CD4-positive, alpha-beta T cell treated with Interleukin-15 for 1 hour (primary cell): ENCODE results near the gene GHRL.

Experiments
- DNase-seq: peaks from one replicate; pipeline ENCODE4 v3.0.0-alpha.2; 2020

Gene GHRL, protein sequence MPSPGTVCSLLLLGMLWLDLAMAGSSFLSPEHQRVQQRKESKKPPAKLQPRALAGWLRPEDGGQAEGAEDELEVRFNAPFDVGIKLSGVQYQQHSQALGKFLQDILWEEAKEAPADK

DNA sequence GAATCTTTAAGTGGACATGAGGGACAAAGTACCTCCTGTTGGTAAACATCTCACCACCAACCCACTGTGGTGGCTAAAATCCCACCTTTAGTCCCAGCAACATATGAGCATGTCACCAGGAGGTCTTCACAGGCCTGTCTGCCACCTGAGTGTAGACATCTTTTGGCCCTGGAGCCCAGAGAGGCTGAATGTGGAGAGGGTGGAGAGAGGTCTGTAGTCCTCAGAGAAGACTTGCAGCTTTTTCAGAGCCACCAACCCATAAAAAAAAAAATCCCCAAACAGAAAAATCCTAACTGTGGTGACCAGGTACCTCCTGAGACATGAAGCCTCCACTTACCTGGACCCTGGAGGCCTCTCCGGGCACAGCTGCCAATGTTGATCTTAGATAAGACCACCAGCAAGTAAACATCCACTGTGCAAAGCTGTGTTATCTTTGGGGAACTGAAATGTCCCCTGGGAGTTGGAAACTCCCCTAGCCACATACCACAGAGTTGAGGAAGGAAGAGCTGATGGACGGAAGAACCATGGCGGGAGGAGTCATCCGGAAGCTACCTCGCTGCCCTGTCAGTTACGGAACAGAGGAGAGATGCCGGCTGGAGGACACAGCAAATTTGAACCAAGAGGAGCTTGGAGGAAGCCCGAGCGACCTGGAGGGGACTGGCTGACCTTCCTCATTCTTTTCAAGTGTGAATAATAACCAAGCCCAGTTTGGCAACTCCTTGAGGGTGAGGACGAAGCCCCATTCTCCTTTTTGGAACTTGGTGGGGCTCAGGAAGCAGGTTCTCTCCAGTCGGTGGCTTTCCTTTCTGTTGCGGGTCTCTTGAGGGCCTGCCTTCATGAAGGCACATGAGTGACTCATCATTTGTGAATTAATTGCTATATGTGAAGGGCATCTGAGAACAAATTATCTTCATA, at the start of gene GHRL:
GHRL (minus strand) TSS at position 443 of the 915 bp plus-strand sequence. CDS start 2,767 bp downstream, outside the sequence.
- peak; percentile 74 for DNase-seq

DNA sequence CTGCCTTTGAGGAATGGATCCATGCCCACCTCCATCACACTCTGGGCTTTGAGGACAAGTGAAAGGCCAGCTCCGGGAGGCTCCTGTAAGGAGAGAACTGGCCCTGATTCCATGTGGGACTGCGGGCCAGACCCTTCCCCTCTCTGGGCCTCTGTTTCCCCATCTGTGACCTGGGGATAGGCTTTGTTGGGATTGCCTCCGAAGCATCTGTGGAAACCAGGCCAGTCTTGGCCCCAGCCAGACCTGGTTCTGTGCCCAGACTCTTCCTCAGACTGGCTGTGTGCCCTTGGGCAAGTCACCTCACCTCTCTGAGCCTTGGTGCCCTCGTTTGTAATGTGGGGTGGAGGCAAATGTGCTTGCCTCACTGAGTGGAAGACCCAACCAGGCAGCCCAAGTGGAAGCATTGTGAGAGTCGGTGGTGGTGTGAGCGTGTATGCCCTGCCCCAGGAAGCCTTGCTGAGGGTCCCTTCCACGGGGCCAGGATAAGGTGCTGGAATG, 49.2 kb upstream of the GHRL start:
- no peak for DNase-seq

DNA sequence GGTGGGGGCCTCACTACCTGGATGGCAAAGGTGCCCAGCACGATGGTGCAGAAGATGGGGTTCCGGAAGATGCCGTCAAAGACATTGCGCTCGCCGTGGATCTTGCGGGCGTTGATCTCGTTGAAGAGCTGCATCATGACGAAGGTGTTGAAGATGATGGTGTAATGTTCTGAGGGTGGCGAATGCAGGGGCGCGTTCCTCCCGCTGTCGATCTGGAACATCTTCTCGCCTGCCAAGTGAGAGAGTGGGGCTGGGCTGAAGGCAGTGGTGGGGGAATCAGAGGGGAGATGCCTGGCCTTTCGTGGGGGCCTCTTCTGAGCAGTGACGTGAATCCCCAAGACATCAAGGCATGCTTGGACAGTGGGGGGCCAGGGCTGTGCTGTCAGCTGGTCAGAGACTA, 47.7 kb upstream of the GHRL start:
- no peak for DNase-seq

DNA sequence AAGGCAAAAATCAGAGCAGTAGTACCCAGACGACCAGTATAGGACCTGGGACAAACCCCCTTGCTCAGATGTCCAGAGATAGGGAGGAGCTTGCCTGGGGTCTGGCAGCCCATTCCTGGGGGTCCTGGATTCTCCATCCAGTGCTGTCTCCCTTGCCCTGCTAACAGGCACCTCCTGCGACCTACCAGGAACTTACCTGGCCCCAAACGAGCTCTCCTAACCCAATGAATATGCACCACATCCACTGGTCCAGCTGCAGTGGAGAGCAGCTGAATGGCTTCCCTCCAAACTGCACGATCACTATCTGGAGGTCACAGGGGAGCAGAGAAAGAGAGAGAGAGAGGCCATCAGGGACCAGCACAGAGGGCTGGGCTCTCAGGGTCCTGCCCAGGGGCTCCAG, 47.3 kb upstream of the GHRL start:
- DNase-seq, result no peak

DNA sequence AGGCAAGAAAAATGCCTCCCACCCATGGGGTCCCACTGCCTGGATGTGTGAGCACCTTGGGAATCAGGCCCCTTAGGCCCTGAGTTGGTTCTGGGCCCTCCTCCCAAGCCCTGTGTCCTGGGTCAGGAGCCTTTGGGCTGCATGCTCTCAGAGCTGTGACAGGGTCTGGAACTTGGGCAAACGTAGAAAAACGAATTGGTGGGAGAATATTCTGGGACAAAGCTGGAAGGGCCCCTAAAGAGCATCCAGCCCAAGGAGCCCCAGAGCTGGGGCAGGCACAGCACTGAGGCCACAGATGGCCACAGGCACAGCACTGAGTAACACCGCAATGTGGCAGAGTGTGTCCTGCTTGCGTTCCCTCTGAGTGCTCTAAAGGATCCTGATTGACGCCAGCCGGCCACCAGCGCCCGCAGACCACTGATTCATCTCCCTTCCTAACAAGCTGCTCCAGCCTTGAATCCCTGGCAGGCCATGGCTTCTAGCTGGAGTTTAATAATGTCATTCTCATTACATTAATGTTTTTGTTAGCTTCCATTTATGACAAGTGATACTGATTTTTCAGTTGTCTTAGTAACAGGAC, 46.7 kb upstream of the GHRL start:
- no peak for DNase-seq

DNA sequence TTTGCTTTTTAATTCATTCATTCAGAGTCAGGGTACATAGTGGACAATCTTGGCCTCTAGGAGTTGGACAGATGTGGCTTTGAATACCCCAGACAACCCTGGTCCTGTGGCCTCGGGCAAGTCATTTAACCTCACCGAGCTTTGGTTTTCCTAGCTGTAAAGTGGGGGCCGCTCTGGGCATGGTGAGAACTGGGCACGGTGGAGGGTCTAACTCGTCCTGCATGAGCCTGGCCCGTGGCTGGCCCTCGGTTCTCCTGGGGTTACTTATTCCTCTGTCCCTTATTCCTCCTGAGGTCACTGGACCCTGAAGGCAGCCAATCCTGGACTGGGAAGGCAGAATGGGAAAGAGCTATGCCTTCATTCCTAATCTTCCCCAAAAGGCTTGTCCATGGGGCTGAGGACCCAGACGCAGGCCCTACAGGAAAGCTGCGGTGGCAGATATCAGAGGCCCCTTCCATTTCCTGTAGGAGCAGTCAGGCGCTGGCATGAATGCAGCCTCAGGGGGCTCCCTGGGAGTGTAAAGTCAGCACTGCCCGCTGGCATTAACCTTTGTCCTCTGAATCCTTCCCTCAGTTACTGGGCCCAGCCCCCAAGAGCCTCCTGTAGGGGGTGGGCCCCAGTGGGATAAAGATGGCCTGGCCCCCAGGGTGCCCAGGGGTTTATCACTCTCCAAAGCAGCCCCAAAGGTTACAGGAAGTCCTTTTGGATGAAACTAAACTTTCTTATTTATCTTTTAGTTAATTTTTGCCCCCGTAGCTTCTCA, 46.0 kb upstream of the GHRL start:
- no peak for DNase-seq

DNA sequence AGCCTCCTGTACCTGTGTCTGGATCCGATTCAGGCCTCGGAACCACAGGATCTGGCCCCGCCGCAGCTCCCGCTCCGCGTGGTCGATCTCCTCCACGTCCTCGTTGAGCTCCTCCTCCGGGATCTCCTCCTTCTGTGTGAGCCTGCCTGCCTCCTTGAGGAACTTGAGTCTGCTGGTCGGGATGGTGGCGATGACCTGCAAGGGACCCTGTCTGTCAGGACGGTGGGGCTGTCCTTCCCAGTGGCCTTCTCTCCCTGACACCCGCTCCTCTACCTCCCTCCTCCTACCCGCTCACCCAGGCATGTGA, 45.4 kb upstream of the GHRL start:
- DNase-seq, result no peak

DNA sequence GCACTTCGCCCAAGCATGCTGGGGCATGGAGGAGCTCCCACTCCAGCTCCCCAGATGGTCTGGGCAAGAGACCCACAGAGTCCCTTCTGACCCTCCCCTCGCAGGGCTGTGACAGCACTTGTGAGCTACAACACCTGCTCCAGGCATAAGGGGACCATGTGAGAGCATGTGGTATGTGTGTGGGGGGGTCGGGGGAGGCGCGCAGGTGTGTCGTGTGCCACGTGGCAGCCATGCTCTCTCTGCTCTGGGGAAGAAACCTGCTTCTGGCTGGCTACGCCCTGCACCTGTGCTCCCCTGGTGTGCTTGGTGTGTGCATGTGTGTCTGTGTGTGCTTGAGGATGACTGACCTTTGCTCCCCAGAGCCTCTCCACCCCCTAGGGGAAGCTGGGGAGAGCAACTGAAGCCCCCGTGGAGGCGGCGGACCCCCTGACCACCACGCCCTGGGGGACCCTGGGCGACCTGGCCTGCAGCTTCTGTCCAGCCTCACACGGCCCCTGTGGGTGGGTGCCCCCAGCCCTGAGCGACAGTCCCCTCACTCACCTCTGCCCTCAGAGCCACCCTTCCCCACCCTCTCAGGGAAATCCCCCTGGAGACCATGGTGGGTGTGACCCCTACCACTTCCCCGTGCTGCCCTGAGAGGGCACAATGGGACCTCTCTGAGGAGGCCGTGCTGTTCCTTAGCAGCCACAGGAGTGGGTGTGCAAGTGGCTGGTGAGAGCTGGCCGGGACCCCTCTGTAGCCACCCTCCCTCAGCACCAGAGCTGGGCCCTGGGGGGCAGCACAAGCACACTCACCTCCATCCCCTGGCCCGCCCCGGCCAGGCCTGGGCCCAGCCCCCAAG, 44.8 kb upstream of the GHRL start:
- no peak for DNase-seq

DNA sequence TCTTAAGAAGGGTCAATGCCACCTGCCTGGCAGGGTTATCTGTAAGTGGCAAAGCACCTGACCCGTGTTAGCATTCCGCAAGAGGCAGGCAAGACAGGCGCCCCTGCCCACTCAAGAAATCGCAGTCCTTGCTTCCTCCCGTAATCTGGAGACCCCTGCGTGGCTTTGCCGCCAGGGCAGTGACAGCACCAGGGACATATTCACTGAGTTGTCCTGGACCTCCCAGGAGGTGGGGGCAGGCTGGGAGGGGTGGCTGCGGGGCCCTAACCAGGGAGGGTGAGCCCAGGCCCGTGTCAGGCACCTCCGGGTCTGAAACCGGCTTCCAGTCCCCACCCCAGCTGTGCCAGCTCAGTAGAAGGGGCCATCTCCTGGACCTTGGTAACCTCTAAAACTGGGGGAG, 44.0 kb upstream of the GHRL start:
- no peak for DNase-seq

DNA sequence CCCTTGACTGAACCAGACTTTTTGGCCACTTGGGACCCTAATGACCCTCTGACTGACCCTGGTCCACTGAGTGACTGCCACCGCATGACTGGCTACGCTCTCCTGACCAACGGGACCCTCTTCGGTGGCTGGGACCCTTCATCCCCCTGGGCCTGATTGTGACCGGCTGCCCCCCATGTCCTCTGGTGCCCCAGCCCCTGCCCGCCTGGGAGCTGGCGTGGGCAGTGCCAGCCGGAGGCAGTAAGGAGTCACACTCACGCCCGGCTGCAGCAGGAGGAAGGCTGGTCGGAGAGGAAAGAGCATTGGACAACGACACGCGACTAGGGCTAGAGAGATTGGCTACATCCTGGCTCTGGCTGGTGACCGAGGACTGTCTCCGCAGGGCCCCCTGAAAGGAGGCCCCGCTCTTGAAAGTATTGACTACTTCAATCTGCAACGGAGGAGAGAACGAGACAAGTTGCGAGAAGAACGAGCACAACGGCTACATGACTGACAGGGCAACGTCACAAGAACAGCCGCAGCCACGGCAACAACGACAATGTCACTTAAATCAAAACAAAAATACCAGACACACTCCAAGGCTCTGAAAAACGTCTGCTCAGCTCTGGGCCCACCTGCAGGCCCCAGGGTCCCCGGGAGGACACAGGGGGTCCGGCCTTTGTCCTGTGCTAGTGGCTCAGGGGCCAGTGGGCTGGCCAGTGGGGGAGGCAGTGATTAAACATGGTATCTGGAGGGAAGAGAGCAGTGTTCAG, 43.3 kb upstream of the GHRL start:
- DNase-seq, result no peak

DNA sequence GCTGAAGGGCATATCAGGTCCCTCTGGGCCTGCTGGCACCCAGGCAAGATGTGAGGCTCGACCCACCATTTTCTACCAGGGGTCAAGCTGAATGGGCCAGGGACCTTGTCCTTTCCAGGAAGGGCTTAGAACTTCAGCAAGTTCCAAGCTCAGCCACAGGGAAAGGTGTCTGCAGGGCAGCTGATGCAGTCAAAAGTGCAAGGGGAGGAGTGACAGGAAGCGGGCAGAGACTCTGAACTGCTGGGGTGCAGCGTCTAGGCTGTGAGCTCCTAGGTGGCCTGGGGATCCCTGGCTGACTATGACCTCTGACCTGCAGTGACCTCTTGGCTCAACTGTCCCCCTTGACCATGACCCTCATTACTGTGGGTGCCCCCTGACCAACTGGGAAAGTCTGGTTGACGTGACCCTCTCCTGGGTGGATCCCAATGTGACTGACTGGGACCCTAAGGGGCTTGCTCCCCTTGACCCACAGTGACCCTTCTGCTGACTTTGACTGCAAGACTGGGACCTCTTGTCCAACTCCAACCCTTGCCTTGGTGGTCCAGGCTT, 42.5 kb upstream of the GHRL start:
- no peak for DNase-seq

DNA sequence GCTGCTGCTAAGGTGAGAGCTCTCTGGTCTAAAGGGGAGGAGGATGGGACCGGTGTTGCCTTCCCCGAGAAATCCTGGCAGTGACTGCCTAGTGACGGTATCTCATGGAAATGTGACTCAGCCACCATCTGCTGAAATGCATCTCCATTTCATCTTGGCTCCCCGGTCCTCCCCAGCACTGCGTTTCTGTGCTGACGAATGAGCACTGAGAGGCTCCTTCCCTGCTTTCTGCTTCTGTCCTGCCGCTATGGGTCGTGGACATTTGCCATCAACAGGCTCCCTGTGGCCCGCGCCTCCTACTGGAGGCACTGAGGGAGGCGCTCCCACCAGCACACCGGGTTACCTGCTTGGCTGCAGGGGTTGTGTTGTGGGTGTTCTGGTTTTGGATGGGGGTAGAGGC, 41.7 kb upstream of the GHRL start:
- no peak for DNase-seq

DNA sequence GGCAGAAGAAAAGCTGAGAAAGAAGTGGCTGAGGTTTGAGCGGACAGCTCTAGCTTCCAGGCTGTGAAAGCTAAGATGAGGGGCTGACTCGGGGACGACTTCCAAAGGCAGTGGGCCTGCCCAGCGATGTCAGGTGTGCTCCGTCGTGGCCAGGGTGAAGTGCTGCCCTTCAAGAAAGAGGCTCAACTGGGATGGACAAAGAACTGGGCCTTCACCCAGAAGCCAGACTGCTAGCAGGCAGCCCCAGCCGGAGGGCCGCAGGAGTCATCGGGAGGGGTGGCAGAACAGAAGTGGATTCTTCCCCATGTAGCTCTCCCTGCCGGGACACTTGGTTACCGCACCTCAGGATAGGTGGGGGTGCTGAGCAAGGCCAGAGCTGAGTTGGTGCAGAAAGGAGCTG, 41.3 kb upstream of the GHRL start:
- no peak for DNase-seq

DNA sequence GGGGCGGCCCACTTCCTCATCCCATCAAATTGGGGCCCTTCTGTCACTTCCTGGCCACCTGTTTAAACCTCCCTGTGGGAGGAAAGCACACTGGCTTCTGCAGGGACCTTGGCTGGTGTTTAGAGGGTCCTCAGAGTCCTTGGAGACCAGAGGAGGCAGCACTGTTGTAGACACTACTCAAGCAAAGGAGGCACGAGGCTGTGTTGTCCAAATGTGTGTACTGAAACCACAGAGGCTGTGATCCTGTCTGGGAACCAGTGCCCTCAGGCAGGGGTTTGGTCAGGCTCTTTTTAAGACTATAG, 40.6 kb upstream of the GHRL start:
- no peak for DNase-seq

DNA sequence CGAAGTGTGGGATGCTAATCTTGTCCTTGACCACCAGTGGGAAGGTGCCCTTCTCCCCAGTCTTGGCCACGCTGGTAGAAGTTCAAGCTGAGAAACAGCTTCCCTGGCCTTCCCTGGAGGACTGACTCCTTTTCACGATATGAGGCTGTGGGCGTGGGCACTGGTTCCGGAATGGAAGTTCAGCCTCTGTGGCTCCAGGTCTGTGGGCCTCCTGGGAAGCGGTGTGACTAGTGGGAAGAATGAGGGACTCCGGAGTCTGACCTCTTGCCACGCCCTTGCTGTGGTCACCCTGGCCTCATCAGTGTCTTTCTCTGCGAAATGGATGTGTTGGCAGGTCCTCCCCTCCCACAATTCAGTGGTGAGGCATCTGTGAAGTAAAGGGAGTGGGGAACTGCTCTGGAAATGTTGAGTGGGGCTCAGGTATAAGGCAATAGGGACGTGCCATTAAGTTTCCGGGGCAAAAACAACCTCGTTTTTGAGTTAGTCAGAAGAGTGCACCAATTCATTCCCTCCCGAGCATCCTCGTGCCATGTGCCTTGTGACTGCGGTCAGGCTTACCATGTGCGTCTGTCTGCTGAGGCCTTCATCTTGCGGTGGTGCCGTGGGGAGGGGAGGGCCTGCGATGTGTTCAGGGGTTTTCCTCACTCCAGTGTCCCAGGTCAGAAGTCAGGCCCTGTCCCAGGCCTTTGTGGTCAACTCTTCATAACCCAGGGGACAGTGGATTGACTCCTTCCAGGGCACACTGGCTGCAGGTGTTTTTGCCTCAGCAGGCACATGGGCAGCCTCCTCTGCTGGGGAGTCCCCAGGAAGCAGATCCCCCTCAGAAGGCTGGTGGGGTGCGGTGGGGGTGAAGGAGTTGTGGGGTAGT, 40.0 kb upstream of the GHRL start:
- no peak for DNase-seq

DNA sequence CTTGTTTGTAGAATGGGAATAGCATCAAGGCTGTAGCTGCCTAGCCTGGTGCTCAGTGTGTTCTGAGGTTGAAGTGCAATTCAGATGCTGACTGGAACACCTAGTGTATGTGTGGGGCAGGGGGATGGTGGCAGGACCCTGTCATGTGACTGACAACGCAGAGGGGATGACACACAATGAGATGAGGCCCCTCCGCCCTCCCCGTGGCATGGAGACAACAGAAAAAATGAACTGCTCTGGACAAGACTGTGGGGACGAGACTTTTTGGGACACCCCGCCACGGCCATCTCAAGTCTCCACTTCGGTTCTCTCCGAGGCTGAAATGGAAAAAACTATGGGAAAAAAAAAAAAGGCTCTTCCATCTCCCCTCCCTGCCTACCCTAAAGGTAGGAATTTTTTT, 38.6 kb upstream of the GHRL start:
- no peak for DNase-seq

DNA sequence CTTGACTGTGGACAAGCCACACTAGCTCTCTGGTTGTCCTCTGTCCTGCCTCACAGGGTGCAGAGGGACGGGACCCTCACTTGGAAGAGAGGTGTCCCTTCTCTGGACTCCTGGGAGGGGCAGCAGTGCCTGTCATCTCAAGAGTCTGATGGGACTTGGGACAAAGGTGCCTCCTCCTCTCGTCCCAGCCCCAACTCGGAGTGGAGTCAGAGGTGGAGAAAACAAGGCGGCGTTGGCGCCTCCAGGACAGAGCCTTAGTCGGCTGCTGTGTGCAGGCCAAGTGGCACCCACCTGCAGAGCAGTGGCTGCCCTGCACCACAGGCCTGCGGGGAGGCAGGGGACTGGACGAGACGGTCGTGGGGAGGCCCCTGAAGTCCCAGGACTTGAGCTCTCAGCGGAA, 37.6 kb upstream of the GHRL start:
- DNase-seq, result no peak

DNA sequence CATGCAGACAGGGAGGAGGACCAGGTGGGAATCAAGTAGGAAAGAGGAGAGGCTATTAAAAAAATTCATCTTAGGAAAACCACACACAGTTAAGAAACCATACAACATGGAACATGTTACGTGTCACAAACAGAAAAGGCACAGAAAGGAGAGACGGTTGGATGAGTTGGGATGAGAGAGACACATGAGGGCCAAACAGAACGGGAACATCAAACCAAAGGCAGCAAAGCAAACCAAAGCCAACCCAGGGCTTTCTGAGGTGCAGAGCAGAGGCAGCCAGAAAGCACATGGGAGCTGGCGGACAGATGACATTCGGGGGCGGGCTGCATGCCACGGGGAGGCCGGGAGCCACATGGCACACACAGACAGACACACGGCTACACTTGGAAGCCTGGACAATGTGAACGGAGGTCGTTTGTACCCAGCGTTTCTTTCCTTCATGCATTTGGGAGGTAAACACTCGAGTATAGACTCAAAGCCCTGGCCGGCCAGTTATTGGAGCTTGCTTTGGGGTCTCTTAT, 36.8 kb upstream of the GHRL start:
- no peak for DNase-seq

DNA sequence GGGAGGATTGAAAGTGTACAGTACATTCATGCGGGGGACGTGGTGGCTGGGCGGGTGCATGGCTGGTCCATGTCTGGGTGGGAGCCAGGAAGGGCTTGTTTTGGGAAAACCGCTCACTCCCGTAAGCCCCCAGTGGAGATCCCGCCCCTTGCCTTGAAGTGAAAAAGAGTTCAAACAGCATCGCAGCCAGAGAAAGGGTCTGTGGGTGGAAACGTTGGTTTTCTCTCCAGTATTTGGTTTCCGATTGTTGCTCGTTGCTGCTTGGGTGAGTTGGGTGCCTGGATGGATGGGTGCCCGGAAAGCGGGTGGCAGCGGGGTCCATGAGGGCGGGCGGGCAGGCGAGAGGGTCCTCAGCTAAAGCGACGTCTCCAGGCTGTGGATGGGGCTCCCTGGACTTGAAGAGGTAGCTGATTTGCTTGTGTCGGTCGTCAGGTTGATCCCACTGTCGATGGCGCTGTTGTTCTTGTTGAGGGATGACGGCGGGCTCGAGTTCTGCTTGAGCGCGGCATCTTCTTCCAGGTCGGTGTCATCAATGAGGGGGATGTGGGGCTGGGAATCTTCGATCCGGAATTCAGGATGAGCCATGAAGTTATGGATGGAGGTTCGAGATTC, 35.8 kb upstream of the GHRL start:
- no peak for DNase-seq

DNA sequence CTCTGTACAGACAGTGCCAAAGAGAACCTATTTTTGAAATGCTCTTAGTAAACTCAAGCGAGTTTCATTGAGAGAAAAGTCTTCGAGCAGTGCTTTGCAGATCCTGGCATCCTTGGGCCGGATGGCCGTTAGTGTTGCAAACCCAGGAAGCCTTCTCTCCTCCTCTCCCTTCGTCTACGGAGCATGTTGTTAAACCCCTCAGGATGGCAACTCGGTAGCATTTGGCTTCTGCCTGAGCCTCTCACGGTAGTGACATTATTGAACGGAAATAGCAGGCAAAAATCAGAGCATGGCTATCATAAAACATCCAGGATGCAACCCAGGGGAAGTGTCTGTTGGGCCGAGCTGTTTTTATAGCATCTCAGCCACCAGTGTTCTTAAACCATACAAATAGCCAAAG, 34.8 kb upstream of the GHRL start:
- DNase-seq, result no peak
